GM19463 (cell line): ENCODE measurements around the gene RAB15.

Source experiments
- ATAC-seq: cut with Tn5 transposase; IDR thresholded peaks from one replicate; pipeline ENCODE4 v1.9.1; 2021; ENCODE audit warnings: mild to moderate bottlenecking, moderate library complexity; ENCODE audit not compliant: unreplicated experiment

Gene RAB15

DNA sequence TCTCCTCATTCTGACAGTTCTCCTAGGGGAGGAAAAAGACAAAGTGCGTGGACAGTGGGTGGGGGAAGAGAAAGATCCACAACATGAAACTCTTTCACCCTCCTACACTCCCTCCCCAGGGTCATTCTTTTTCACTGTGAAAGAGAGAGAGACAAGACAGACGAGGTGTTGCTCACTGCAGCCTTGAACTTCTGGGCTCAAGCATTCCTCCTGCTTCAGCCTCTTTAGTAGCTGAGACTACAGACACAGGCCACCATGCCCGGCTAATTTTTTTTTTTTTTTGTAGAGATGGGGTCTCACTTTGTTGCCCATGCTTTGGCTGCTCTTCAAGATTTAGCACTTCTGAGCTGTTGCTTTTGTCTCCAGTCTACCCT lies 32.3 kb downstream of the RAB15 start:
- no peak for ATAC-seq

DNA sequence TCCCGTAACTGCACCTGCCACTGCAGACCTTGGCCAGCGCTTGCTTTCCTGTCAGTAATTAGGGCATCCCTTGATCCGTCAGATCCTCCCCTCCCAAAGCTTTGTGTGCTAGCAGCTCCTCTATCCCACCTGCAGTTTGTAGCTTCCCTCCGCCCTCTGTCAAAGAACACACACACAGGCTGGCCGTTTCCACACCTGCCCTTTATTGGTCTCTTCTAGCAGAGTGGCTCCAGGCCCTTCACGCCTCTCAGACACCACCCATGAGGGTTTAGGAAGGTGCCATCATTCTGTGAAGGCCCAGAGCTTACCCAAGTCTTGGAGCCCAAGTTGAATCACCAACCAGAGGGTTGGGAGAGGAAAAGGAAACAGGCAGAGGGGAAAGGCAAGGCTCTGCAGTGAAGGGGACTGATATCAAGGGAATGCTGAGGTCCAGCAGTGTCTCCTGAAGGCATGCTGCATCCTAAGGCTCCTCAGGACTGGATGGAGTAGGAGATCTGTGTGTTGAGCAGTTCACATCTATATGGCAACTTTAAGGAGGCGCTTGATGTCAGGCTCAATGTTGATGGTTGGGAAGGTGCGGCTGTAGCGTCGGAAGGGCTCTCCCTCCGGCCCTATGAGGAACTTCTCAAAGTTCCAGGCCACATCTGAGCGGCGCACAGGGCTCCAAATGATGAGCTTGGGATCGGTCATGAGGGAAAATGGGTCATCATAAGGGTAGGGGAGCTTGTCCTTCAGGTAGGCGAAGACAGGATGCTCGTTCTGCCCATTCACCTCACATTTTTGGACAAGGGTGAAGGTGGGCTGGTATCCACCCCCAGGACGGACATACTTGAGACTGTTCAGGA lies 32.9 kb downstream of the RAB15 start:
- ATAC-seq = no peak

DNA sequence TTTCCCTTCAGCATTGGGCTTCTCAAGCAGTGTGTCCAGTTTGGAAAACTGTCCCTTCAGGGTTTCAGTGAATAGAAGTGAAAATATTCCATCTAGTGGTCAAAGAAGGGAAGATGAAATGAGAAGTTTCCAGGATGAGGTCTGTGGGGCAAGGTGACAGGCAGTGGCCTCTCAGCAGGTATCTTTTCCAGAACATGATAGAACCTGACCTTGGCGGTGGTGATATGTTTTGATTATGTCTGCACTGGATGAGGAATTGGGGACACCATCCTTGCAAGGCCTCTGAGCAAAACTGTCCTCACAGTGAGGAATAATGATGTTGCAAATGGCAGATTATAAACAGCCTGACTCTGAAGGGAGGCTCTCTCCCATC lies 34.3 kb downstream of the RAB15 start:
- ATAC-seq = no peak

DNA sequence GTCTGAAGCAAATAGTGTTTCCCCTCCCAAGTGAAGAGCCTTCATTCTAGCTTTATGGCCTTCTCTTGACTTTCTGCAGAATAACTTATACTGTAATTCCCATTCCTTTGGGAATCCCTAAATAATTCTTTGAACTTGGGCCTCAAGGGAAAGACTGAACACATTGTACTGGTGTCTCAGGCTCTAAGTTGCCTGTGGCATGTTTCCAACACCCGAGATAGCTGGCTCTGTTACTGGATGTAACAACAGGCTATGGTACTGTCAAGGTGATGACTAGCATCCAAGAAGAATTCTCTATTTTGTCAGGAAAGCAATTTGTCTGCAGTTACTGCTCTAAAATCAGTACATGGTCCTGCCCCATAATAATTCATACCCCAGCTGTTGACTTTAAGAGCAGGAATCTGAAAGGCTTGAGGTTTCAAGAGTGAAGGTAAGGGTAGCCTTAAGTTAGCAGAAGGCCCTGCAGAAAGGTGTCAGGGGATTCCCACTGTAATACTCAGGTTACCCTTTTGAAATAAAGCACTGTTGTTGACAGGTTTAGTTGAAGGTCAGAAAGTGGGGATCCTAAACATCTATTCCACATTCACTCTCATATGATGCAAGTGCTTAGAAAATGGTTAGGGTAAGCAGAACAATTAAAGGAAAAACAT lies 34.8 kb downstream of the RAB15 start:
- ATAC-seq = no peak

DNA sequence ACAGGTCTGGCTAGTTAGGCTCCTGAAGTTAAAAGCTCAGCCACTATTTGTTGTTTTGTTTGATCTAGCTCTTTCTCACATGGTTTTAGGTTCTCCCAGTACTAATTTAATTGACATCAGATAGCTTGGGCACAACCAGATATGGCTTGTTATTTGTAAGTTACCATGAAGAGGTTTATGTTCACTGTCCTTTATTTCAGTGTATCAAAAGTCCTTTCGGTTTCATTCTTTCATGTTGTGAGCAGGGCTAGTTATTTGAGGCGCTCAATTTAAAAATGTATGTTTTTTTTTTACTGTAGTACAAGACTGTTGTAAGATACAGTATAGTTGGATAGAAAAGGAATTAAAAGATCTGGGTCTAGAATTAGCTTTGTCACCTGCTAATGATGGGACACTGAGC lies 36.6 kb downstream of the RAB15 start:
- ATAC-seq = no peak

DNA sequence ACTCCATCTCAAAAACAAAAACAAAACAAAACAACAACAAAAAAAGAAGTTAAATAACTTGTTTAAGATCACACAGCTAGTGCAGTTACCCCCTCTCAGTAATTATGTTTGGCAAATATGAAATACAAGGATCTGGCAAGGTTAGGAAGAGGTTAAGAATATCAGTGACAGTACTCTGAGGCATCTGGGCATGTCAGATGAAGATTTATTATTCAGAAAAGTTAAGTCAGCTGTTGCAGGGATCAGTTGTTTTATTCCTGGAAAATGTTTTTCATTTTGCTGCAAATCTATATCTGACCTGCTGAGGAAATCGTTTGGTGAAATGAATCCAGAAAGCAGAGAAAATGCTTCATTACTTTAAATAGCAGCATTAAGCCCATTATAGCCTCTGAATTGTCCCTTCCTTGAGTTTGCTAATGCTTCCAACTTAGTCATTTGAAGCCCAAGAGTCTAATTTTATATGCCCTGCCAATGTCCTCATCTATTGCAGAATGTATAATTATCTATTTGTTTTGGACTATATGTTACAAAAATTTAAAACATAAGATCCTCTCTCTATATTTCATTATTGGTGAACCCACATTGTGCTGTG lies 37.7 kb downstream of the RAB15 start:
- ATAC-seq = no peak

DNA sequence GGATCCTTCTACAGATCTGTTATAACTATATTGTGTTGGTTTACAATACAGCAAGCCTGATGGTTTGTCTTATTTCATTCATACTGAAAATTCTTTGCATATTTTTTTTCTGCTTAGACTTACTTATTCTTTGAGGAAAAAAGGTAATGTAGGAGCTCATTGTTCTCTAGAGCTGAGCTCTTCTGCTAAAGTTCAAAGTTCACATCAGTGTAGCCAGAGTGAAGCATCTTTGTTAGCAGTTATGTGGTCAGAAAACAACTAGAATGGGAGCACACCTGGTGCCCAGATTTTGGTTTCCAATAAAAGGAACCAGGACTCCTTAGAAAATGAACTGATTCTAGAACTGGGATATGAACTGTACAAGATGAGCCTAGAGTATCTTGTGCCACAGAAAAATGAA lies 39.9 kb downstream of the RAB15 start:
- ATAC-seq = no peak

DNA sequence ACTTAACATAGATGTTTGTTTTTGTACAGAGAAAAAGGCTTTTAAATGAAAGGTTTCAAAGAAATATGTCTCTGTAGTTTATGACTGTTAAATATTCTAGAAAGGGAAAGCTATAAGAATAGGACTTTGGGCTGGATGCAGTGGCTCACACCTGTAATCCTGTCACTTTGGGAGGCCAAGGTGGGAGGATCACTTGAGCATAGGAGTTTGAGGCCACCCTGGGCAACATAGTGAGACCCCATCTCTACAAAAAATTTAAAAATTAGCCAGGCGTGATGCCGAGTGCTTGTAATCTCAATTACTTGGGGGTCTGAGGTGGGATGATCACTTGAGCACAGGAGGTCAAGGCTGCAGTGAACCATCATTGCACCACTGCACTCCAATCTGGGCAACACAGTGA lies 41.0 kb downstream of the RAB15 start:
- no peak for ATAC-seq

DNA sequence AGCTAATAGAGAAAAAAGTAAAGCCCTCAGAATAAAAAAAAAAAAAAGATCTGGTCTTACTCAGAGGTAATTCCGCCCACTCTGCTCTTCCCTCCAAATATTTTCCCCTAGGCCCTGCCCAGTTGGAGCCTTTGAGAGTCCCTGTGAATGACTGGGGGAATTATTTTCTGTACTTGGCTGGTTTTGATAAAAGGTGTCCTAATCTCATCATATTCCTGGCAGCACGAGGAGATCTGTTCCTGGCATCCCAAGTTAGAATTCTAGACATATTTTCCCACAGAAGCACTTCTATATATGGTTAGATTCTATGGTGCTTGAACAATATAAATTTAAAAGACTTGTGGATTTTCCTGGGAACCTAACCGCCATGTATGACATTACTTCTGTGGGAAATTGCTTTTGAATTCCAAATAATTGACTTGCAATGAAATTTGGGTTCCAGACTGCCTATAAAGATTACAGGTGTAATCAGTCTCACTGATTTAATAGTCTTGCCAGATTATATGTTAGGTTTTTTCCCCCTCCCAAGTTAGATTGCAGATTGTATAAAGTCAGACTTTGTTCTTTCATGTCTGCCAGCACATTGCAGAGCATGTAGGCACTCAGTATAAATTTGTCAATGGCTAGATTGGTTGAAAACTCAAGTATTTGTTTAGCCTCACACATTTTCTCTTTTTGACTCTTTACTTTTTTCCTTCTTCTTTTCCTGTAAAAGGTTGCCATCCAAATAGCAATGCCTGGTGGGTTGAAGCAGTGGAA lies 41.9 kb downstream of the RAB15 start:
- no peak for ATAC-seq

DNA sequence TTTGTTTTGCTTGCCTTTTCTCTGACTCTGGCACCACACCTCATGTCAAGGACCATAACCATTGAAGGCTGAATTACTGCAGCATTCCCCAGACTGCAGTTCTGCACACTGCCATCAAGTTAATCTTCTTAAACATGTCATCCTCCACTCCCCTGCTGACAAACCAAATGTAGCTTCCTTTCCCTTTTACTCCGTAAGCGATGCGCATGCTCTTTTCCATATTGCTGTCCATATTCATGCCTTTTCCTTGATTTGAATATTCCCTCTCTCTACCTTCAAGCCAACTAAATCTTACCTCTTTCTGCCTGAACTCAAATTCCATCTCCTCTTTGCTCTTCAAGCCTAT lies 43.1 kb downstream of the RAB15 start:
- no peak for ATAC-seq

DNA sequence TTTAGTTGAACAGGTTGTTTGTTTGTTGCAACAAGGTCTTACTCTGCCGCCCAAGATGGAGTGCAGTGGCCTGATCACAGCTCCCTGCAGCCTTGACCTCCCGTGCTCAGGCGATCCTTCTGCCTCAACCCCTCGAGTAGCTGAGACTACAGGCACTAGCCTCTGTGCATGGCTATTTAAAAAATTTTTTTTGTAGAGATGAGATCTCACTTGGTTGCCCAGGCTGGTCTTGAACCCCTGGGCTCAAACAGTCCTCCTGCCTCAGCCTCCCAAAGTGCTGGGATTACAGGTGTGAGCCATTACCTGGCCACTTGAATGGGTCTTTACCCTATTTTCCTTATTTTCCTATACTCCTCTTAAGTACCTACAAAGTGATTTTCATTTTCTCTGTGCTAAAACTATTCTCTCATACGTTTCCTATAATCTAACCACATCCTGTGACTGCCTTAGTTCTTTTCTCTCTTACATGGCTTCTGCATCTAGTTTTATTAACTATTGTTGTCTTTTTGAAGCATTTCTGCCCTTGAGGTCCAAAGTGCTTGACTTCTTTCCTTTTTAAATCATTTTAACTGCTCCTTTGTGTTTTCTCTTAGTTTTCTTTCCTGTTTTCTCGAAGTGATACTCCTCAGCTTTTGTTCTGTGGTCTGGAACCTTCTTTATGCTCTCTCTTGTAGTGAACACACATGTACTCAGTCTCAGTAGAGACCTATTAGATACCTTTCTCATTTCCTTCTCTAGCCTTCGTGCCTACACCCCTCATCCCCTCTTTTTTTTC lies 43.7 kb downstream of the RAB15 start:
- peak; percentile 67 for ATAC-seq

DNA sequence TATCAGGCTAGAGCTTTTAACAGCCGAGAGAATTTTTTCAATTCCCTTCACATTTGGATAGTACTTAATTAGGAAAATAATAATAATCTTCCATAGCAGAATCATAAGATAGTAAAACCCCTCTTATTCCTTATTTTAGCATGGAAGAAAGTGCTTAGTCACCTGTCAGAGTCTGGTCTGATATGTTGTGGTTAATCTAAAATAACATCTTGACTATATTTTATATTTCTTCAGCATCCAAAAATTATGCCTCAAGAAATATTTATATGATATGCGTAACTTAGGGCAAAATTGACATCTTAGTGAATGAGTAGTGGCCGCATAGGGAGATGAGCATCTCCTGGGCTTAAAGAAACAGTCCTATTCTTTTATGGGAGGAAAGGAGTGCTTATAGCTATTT lies 45.1 kb downstream of the RAB15 start:
- ATAC-seq = no peak

DNA sequence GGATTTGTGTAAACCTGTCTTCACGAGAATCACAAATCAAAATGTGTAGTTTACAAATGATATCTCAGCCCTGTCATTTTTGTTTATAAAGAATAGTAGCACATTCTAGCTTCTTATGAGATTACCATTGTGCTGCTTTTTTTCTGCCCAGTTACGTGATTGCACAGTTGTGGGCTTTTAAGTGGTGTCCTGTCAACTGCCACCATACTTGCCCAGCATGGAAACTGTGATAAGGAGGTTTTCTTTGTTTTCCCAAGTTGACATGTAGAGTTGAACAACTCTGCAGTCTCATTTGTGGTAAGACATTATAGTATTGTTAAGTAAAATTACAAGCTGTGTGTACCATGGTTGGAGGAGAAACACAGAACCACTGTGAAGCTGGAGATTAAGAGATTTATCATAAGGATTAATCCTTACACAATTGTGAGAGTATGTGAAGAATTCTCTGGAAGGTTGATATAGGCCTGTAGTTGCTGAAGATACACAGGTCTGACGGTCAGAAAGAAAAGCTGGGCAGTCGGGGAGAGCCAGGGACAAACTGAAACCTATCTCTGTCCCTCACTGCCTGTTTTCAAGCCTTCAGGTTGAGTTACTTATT lies 45.6 kb downstream of the RAB15 start:
- no peak for ATAC-seq

DNA sequence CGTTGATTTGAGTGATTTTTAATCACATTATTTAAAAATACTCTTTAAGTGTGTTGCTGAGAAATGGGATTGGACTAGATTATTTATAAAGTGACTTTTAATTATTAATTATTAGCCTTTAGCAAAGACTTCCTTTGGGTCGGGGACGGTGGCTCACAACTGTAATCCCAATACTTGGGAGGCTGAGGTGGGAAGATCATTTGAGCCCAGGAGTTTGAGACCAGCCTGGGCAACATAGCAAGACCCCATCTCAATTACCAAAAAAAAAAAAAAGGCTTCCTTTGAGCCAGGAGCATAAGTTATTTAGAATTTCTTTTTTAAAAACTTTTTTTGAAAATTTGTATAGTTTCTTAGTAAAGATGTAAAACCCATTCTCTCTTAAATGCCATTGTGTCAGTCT lies 49.1 kb downstream of the RAB15 start:
- no peak for ATAC-seq

DNA sequence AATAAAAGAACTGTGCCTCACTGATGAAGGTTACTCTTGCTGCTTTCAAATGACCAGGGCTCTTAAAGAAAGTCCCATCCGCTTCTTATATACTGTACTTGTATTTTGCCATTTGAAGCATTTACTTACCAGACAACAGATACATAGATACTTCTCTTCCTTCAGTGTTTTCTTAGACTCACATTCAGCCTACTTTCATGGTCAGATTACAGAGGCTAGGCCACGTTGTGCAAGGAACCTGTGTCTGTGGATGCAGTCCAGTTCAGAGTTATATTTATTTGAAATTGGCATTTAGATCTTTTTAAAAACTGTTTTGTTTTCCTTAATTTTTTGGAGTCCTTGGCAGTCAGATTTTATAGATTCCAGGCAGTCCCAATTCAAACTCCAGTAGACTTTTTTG lies 51.7 kb downstream of the RAB15 start:
- ATAC-seq = no peak

DNA sequence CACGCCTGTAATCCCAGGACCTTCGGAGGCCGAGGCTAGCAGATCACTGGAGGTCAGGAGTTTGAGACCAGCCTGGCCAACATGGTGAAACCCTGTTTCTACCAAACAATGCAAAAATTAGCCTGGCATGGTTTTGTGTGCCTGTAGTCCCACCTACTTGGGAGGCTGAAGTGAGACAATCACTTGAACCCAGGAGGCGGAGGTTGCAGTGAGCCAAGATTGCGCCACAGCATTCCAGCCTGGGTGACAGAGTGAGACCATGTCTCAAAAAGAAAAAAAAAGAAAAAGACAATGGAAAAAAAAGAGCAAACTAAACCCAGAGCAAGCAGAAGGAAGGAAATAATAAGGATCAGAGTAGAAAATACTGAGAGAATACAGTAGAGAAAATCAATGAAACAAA lies 52.5 kb downstream of the RAB15 start:
- ATAC-seq = no peak

DNA sequence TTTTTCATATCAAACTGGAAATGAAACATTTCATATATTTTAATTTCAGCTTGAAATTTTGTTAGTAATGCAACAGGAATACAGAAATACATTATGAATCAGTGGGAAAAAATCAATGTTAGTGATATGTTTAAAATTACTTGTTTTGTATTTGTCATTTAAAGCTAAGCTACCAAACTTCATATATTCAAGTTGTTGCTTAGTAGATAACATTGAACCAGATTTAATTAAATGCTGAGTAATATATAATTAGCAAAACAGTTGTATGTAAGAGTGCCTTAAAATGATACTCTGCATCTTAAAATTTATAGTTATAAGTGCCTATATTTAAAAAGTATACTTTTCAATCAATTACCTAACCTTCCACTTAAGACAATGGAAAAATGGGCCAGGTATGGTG lies 52.9 kb downstream of the RAB15 start:
- ATAC-seq = no peak

DNA sequence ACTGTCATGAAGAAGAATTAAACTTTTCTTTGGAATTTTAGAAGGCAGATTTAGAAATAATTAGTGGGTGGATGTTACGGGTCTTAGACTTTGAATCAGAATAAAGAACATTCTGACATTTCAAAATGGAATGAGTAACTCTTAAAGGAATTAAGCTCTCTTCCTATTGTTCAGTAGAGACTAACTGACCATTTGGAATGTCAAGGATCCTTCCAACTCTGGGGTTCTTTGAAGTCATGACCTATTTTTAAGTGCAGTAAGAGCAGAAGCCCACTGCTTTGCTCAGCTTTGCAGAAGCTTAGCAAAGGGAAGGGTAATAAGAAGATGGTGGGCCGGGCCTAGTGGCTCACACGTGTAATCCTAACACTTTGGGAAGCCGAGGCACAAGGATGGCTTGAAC lies 53.9 kb downstream of the RAB15 start:
- ATAC-seq = no peak

DNA sequence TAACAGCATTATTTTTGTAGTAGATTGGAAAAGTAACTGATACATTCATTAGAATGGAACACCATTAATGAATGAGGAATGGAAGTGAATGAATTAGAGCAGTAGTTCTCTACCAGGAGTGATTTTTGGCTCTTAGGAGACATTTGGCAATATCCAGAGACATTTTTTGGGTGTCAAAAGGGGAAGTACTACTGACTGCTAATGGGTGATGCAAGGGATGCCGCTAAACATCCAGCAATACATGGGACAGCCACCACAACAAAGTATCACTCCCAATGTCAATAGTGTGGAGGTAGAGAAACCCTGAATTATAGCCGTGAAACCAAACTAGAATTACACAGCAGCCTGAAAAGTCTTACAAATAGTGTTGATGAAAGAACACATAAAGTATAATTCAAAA lies 56.3 kb downstream of the RAB15 start:
- no peak for ATAC-seq

DNA sequence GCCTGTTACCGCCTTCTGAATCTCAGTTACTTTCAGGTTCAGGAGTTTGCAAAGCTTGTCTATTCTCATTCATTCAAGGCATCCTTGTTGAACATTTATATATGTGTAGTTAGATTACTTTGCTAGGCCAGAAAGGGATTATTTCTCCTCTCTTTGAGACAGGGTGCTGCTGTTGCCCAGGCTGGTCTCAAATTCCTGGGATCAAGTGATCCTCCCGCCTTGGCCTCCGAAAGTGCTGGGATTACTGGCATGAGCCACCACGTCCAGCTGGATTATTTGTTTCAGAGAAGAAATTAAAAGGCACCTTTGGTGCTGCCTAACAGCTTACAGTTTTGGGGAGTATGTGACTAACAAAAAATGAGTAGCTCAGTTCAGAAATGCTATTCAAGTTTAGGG lies 57.1 kb downstream of the RAB15 start:
- ATAC-seq = no peak
